HepG2 (cell line): ENCODE results near the gene FOXA1. TPM values are rescaled to one million over a fixed set of nuclear protein-coding genes. Genes with fewer than 3 reads are reported as not detected.

Experiments used
- ATAC-seq: fragments of 200-7000 bp; cut with Tn5 transposase; 3 replicates; pipeline ENCODE4 v1.9.1; 2020; ENCODE audit warnings: mild to moderate bottlenecking, moderate library complexity
- BruUV-seq: library from RNA; stranded (reverse); fragments of 400-500 nt; replicated peaks from 2 replicates; lab custom pipeline; 2021; lab: Mats Ljungman, UMichigan
- CTCF ChIA-PET: fragments of 300-600 bp; formaldehyde crosslinking; extraction: SDS; loops from one replicate; lab custom pipeline; 2021; ENCODE audit warnings: low total read pairs, inconsistent platforms, low intra/inter-chr PET ratio; lab: Yijun Ruan, JAX
- POLR2A ChIA-PET: fragments of 350-600 bp; sonication (Branson Sonifier 250); formaldehyde crosslinking; loops from one replicate; lab custom pipeline; 2020; ENCODE audit warnings: antibody characterized with exemption, inconsistent platforms; lab: Yijun Ruan, JAX
- DNase-seq: peaks from one replicate; pipeline ENCODE4 v3.0.0-alpha.2; 2015; ENCODE audit warnings: low spot score
- FAIRE-seq: peaks from 3 replicates; lab custom pipeline; 2011; peaks lifted over from hg19 to GRCh38; lab: Jason Lieb, UNC
- H2AFZ ChIP-seq: one replicate; pipeline ENCODE4 v1.6.1; 2011; ENCODE audit warnings: low read length, inconsistent platforms
- H3K27ac ChIP-seq: fragments of 300-600 bp; 3 replicates; pipeline ENCODE4 v1.8.0; 2011; ENCODE audit warnings: mixed run types, mild to moderate bottlenecking, mixed read lengths, low read length, inconsistent platforms; ENCODE audit not compliant: insufficient read depth; ENCODE audit errors: extremely low read length
- H3K27me3 ChIP-seq, 2 experiments: fragments of 200-600 bp in 1 of 2; 2 replicates in 1 of 2; 3 replicates in 1 of 2; pipeline versions ENCODE4 v1.6.0 to v1.8.0; 2011; ENCODE audit warnings: low read length in 2 of 2, mild to moderate bottlenecking in 2 of 2, moderate library complexity in 2 of 2, inconsistent platforms in 1 of 2; ENCODE audit not compliant: insufficient read depth in 2 of 2, control insufficient read depth in 1 of 2
- H3K36me3 ChIP-seq, 2 experiments: fragments of 200-600 bp in 1 of 2; replicated peaks in 1 of 2; 2 replicates in 1 of 2; 3 replicates in 1 of 2; pipeline versions ENCODE4 v1.5.1 to v1.8.0; 2011; ENCODE audit warnings: low read length in 2 of 2, inconsistent platforms in 1 of 2; ENCODE audit not compliant: insufficient read depth in 2 of 2, control insufficient read depth in 1 of 2
- H3K4me1 ChIP-seq: 2 replicates; pipeline ENCODE4 v1.5.1; 2012; ENCODE audit warnings: low read length, inconsistent platforms; ENCODE audit not compliant: insufficient read depth
- H3K4me2 ChIP-seq: 2 replicates; pipeline ENCODE4 v1.6.0; 2011; ENCODE audit warnings: low read depth, low read length, inconsistent platforms
- H3K4me3 ChIP-seq, 3 experiments: fragments of 200-600 bp in 1 of 3; sonication (generic), shearing (Covaris generic) in 1 of 3; replicated peaks in 1 of 3; 2 replicates each; pipeline ENCODE4 v1.5.1; 2011 to 2016; ENCODE audit warnings: low read length in 3 of 3, inconsistent platforms in 2 of 3, low read depth in 2 of 3, mild to moderate bottlenecking in 2 of 3, control low read depth in 1 of 3, mixed read lengths in 1 of 3; ENCODE audit not compliant: insufficient read depth in 1 of 3
- H3K79me2 ChIP-seq: one replicate; pipeline ENCODE4 v1.6.1; 2011; ENCODE audit warnings: low read length, inconsistent platforms; ENCODE audit not compliant: insufficient read depth
- H3K9ac ChIP-seq: 2 replicates; pipeline ENCODE4 v1.6.0; 2011; ENCODE audit warnings: mild to moderate bottlenecking, low read depth, low read length, inconsistent platforms; ENCODE audit not compliant: insufficient read depth
- H3K9me3 ChIP-seq: 2 replicates; pipeline ENCODE4 v1.5.1; 2012; ENCODE audit warnings: mild to moderate bottlenecking, low read length
- H4K20me1 ChIP-seq: 2 replicates; pipeline ENCODE4 v1.6.0; 2011; ENCODE audit warnings: inconsistent platforms, mild to moderate bottlenecking, low read length, moderate library complexity; ENCODE audit not compliant: insufficient read depth
- ARHGAP35 ChIP-seq: sonication (generic); formaldehyde crosslinking; IDR thresholded peaks from 2 replicates; pipeline ENCODE4 v1.9.0; 2022; ENCODE audit warnings: mild to moderate bottlenecking, inconsistent platforms, moderate library complexity, missing genetic modification reagents, borderline replicate concordance
- ESRRA ChIP-seq: sonication (generic); formaldehyde crosslinking; IDR thresholded peaks from 2 replicates; pipeline ENCODE4 v1.5.1; 2020; ENCODE audit warnings: mild to moderate bottlenecking, low read depth, missing genetic modification reagents
- MXI1 ChIP-seq: IDR thresholded peaks from 3 replicates; pipeline ENCODE4 v1.6.1; 2012; ENCODE audit warnings: low read depth, low read length, inconsistent platforms, borderline replicate concordance
- NCOA2 ChIP-seq: sonication (generic); formaldehyde crosslinking; IDR thresholded peaks from 2 replicates; pipeline ENCODE4 v1.8.0; 2022; ENCODE audit warnings: inconsistent platforms
- PLSCR1 ChIP-seq: sonication (generic); formaldehyde crosslinking; IDR thresholded peaks from 2 replicates; pipeline ENCODE4 v1.5.0; 2020; ENCODE audit warnings: missing genetic modification reagents, mild to moderate bottlenecking, borderline replicate concordance
- POLR2G ChIP-seq: fragments of 200-400 bp; formaldehyde crosslinking; IDR thresholded peaks from 2 replicates; pipeline ENCODE4 v1.6.1; 2018; ENCODE audit warnings: mild to moderate bottlenecking, low read depth, low read length, moderate library complexity
- SATB2 ChIP-seq: sonication (generic); formaldehyde crosslinking; IDR thresholded peaks from 2 replicates; pipeline ENCODE4 v1.5.0; 2020; ENCODE audit warnings: missing genetic modification reagents
- TEAD2 ChIP-seq: sonication (generic); formaldehyde crosslinking; IDR thresholded peaks from 2 replicates; pipeline ENCODE4 v1.9.0; 2021; ENCODE audit warnings: missing genetic modification reagents
- ZFP82 ChIP-seq: sonication (generic); formaldehyde crosslinking; IDR thresholded peaks from 2 replicates; pipeline ENCODE4 v1.5.1; 2020; ENCODE audit warnings: mild to moderate bottlenecking, missing genetic modification reagents, borderline replicate concordance
- ZMAT3 ChIP-seq: sonication (generic); formaldehyde crosslinking; conservative IDR thresholded peaks from 2 replicates; pipeline ENCODE4 v1.7.0; 2021; ENCODE audit warnings: missing genetic modification reagents
- ZNF546 ChIP-seq: sonication (generic); formaldehyde crosslinking; conservative IDR thresholded peaks from 2 replicates; pipeline ENCODE4 v1.8.1; 2023; ENCODE audit warnings: mild to moderate bottlenecking, missing genetic modification reagents
- ZNF549 ChIP-seq: sonication (generic); formaldehyde crosslinking; IDR thresholded peaks from 2 replicates; pipeline ENCODE4 v1.5.0; 2020; ENCODE audit warnings: missing genetic modification reagents
- ZNF670 ChIP-seq: sonication (generic); formaldehyde crosslinking; IDR thresholded peaks from 2 replicates; pipeline ENCODE4 v1.8.0; 2022; ENCODE audit warnings: mild to moderate bottlenecking, missing genetic modification reagents, borderline replicate concordance
- ZNF678 ChIP-seq: sonication (generic); formaldehyde crosslinking; IDR thresholded peaks from 2 replicates; pipeline ENCODE4 v1.4.0; 2020; ENCODE audit warnings: mild to moderate bottlenecking, missing genetic modification reagents
- ZNF703 ChIP-seq: sonication (generic); formaldehyde crosslinking; IDR thresholded peaks from 2 replicates; pipeline ENCODE4 v1.5.1; 2020; ENCODE audit warnings: missing genetic modification reagents, mild to moderate bottlenecking, moderate library complexity, borderline replicate concordance
- ZNF75D ChIP-seq: sonication (generic); formaldehyde crosslinking; IDR thresholded peaks from 2 replicates; pipeline ENCODE4 v1.8.1; 2023; ENCODE audit warnings: missing genetic modification reagents, mild to moderate bottlenecking, borderline replicate concordance
- ZNF776 ChIP-seq: sonication (generic); formaldehyde crosslinking; IDR thresholded peaks from 2 replicates; pipeline ENCODE4 v1.4.0; 2020; ENCODE audit warnings: mild to moderate bottlenecking, missing genetic modification reagents
- ZNF782 ChIP-seq: sonication (generic); formaldehyde crosslinking; IDR thresholded peaks from 2 replicates; pipeline ENCODE4 v1.4.0; 2020; ENCODE audit warnings: missing genetic modification reagents, mild to moderate bottlenecking, borderline replicate concordance
- ZNF83 ChIP-seq: sonication (generic); formaldehyde crosslinking; IDR thresholded peaks from 2 replicates; pipeline ENCODE4 v1.4.0; 2020; ENCODE audit warnings: missing genetic modification reagents, mild to moderate bottlenecking, borderline replicate concordance
- ZSCAN29 ChIP-seq: sonication (generic); formaldehyde crosslinking; conservative IDR thresholded peaks from 2 replicates; pipeline ENCODE4 v1.4.0; 2020; ENCODE audit warnings: mild to moderate bottlenecking, missing genetic modification reagents
- WGBS: methylation state at CpG from one replicate; pipeline ENCODE4 v1.1.6; 2017; ENCODE audit warnings: low lambda C conversion rate; 5-methylcytosine and 5-hydroxymethylcytosine counted together
- in situ Hi-C: cut with HindIII; loops from 2 replicates; pipeline ENCODE4 v1.10.0; 2017; ENCODE audit warnings: low pct_unique_long_range_greater_than_20kb; ENCODE audit not compliant: extremely low pct_ligation_motif_present
- intact Hi-C: fragments of 100-400 bp; cut with micrococcal nuclease; formaldehyde crosslinking; loops from one replicate; pipeline ENCODE4 v1.10.0; 2022; ENCODE audit not compliant: unreplicated experiment
- polyA plus RNA-seq, 8 experiments: library from polyadenylated mRNA; depleted of rRNA in 3 of 8; stranded (reverse) in 7 of 8; unstranded in 1 of 8; fragments of >200 nt; fragmentation: Illumina TruSeq in 4 of 8; extraction: Trizol in 4 of 8; gene quantifications; 2 replicates each; pipeline versions ENCODE4 v1.2.1 to v1.2.3, GENCODE V29; 2011 to 2016; ENCODE audit warnings: low read depth in 4 of 8, missing spikeins in 1 of 8, mixed read lengths in 1 of 8; ENCODE audit not compliant: insufficient read depth in 1 of 8
- total RNA-seq, 5 experiments: library from RNA; depleted of rRNA; stranded (reverse); fragments of >200 nt; fragmentation: Illumina TruSeq; extraction: Trizol; gene quantifications; 2 replicates each; pipeline ENCODE4 v1.2.3, GENCODE V29; 2016; ENCODE audit warnings: low read depth in 1 of 5
- TF ChIP-seq, protein P1 (sequence below): sonication (generic); formaldehyde crosslinking; IDR thresholded peaks from 2 replicates; pipeline ENCODE4 v1.9.0; 2022; ENCODE audit warnings: low read depth, missing genetic modification reagents

FOXA1 gene
- total and polyA plus RNA-seq, 2 of the 13 experiments (the other 11 are each of a cell fraction or from before 2014, with no cell fraction given), result 43.4 to 58.6 TPM

- peak overlapping the region; percentile 96 for H3K27ac ChIP-seq
- intact Hi-C loops (loop anchor here (1.0 to 5.0 kb wide), 10 partner anchors 28 to 347 kb away; no protein-coding TSS in a partner anchor), in situ Hi-C loops (loop anchor here (5.0 kb wide), 1 partner anchor 341 kb away; no protein-coding TSS in a partner anchor)
- FAIRE-seq (no peak), DNase-seq (no peak), ATAC-seq (no peak)
- peak overlapping the region; percentile 94 for H3K9ac ChIP-seq
- H3K36me3 ChIP-seq, result peaks cover 13 to 14% of the 10 kb centered on the region in 2 experiments
- WGBS, result 6% methylated on average over 14 of the region's 14 CpGs
- H3K79me2 ChIP-seq, result peaks cover 82% of the 10 kb centered on the region
- H3K9me3 ChIP-seq, result no peaks in the 10 kb centered on the region
- H2AFZ ChIP-seq, result peak overlapping the region; percentile 1
- no peaks in the 10 kb centered on the region for H4K20me1 ChIP-seq
- peak overlapping the region; percentile 87 to 96 (median 95) for H3K4me3 ChIP-seq
- ChIA-PET CTCF (interaction anchor here (0.8 to 3.3 kb wide), 7 partner anchors 10 to 363 kb away, joined by 3 to 51 read pairs (median 8); no protein-coding TSS in a partner anchor), POLR2A (interaction anchor here (0.6 to 1.4 kb wide), 6 partner anchors 11 to 347 kb away, joined by 3 to 7 read pairs (median 4); no protein-coding TSS in a partner anchor)
- BruUV-seq, result TSS peak; percentile 54
- peaks cover 50% of the 10 kb centered on the region for H3K4me1 ChIP-seq
- no peaks in the 10 kb centered on the region; a peak in 1 of 5 replicates for H3K27me3 ChIP-seq
- peak overlapping the region; percentile 70 for H3K4me2 ChIP-seq
- TF ChIP-seq ZNF703 (CRISPR knock-in tag) (no peak), ZMAT3 (CRISPR knock-in tag) (no peak), ZFP82 (0 out of 2 replicates have a peak, but pooled peaks have one; percentile 78), ZNF549 (CRISPR knock-in tag) (peak; percentile 14; the same call in 1 of the 2 replicates), MXI1 (no peak), NCOA2 (CRISPR knock-in tag) (0 out of 2 replicates have a peak, but pooled peaks have one; percentile 7), ZSCAN29 (CRISPR knock-in tag) (0 out of 2 replicates have a peak, but pooled peaks have one; percentile 39), ESRRA (CRISPR knock-in tag) (no peak), ZNF678 (CRISPR knock-in tag) (no peak), ZNF782 (CRISPR knock-in tag) (no peak), ZNF75D (no peak), ZNF83 (CRISPR knock-in tag) (no peak), ZNF776 (CRISPR knock-in tag) (no peak), ZNF670 (CRISPR knock-in tag) (0 out of 2 replicates have a peak, but pooled peaks have one; percentile 43), PLSCR1 (CRISPR knock-in tag) (no peak), ARHGAP35 (CRISPR knock-in tag) (no peak), ZNF546 (CRISPR knock-in tag) (0 out of 2 replicates have a peak, but pooled peaks have one; percentile 9), TEAD2 (CRISPR knock-in tag) (no peak), SATB2 (CRISPR knock-in tag) (no peak), POLR2G (no peak)
- TF ChIP-seq, protein P1, sequence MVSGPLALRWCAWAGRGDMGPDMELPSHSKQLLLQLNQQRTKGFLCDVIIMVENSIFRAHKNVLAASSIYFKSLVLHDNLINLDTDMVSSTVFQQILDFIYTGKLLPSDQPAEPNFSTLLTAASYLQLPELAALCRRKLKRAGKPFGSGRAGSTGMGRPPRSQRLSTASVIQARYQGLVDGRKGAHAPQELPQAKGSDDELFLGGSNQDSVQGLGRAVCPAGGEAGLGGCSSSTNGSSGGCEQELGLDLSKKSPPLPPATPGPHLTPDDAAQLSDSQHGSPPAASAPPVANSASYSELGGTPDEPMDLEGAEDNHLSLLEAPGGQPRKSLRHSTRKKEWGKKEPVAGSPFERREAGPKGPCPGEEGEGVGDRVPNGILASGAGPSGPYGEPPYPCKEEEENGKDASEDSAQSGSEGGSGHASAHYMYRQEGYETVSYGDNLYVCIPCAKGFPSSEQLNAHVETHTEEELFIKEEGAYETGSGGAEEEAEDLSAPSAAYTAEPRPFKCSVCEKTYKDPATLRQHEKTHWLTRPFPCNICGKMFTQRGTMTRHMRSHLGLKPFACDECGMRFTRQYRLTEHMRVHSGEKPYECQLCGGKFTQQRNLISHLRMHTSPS (CRISPR knock-in tag), result no peak
Measured at GRCh38 chr14:37593511-37594237, 1.4 kb downstream of the FOXA1 start.
